OCI-LY7 (cell line): Measurements from ENCODE around the gene ZNF33A. TPM values are rescaled to one million over a fixed set of nuclear protein-coding genes. Genes with fewer than 3 reads are reported as not detected.

Source experiments
- Bru-seq: library from RNA; stranded (reverse); fragments of 400-500 nt; gene quantifications from one replicate; lab custom pipeline; 2021; lab: Mats Ljungman, UMichigan
- BruChase-seq, 2 experiments: library from RNA; stranded (reverse); fragments of 400-500 nt; gene quantifications; one replicate each; lab custom pipeline; 2021; lab: Mats Ljungman, UMichigan
- BruUV-seq: library from RNA; stranded (reverse); fragments of 400-500 nt; replicated peaks from 2 replicates; lab custom pipeline; 2021; lab: Mats Ljungman, UMichigan
- CTCF ChIA-PET: fragments of 300-600 bp; sonication (Branson Sonifier 250); formaldehyde crosslinking; loops from one replicate; lab custom pipeline; 2022; ENCODE audit warnings: antibody characterized with exemption; ENCODE audit not compliant: unreplicated experiment; lab: Charles Lee
- POLR2A ChIA-PET: fragments of 300-600 bp; sonication (Branson Sonifier 250); formaldehyde crosslinking; loops from one replicate; lab custom pipeline; 2022; ENCODE audit warnings: antibody characterized with exemption; lab: Charles Lee
- DNase-seq: peaks from one replicate; pipeline ENCODE4 v3.0.0-alpha.2; 2015; ENCODE audit warnings: low spot score
- H2AFZ ChIP-seq: fragments of 200-600 bp; sonication (generic), shearing (Covaris generic); 2 replicates; pipeline ENCODE4 v1.6.1; 2014; ENCODE audit warnings: mild to moderate bottlenecking, antibody characterized with exemption, low read length, moderate library complexity
- H3K27ac ChIP-seq: fragments of 200-600 bp; sonication (generic); 2 replicates; pipeline ENCODE4 v1.5.1; 2014; ENCODE audit warnings: mixed run types, low read depth, mild to moderate bottlenecking, moderate library complexity, low read length, inconsistent platforms; ENCODE audit not compliant: poor library complexity, severe bottlenecking
- H3K36me3 ChIP-seq: fragments of 200-600 bp; sonication (generic); 2 replicates; pipeline ENCODE4 v1.6.1; 2014; ENCODE audit warnings: mild to moderate bottlenecking, antibody characterized with exemption, low read length, moderate library complexity, mixed read lengths; ENCODE audit not compliant: insufficient read depth
- H3K4me1 ChIP-seq: fragments of 200-600 bp; sonication (generic); 2 replicates; pipeline ENCODE4 v1.5.1; 2014; ENCODE audit warnings: mild to moderate bottlenecking, low read length; ENCODE audit not compliant: insufficient read depth, poor library complexity, severe bottlenecking
- H3K4me2 ChIP-seq: fragments of 200-600 bp; sonication (generic); 2 replicates; pipeline ENCODE4 v1.6.1; 2014; ENCODE audit warnings: mild to moderate bottlenecking, low read length
- H3K4me3 ChIP-seq: fragments of 200-600 bp; sonication (generic); 2 replicates; pipeline ENCODE4 v1.5.1; 2014; ENCODE audit warnings: mild to moderate bottlenecking, low read depth, low read length; ENCODE audit not compliant: poor library complexity, severe bottlenecking
- H3K79me2 ChIP-seq: fragments of 200-600 bp; sonication (generic); 2 replicates; pipeline ENCODE4 v1.6.1; 2016; ENCODE audit warnings: low read depth, mild to moderate bottlenecking, low read length, moderate library complexity, mixed read lengths; ENCODE audit not compliant: insufficient read depth
- H3K9me2 ChIP-seq: fragments of 200-600 bp; sonication (generic); 2 replicates; pipeline ENCODE4 v1.6.1; 2016; ENCODE audit warnings: mild to moderate bottlenecking, low read length, mixed read lengths; ENCODE audit not compliant: insufficient read depth
- H3K9me3 ChIP-seq: fragments of 200-600 bp; sonication (generic); 2 replicates; pipeline ENCODE4 v1.6.1; 2014; ENCODE audit warnings: mild to moderate bottlenecking, mixed run types, low read length, mixed read lengths
- H4K20me1 ChIP-seq: fragments of 200-600 bp; sonication (generic); 2 replicates; pipeline ENCODE4 v1.6.1; 2014; ENCODE audit warnings: mild to moderate bottlenecking, antibody characterized with exemption, low read length, moderate library complexity, mixed read lengths; ENCODE audit not compliant: insufficient read depth
- CTCF ChIP-seq: fragments of 200-600 bp; sonication (generic); conservative IDR thresholded peaks from 2 replicates; pipeline ENCODE4 v1.5.1; 2014; ENCODE audit warnings: mild to moderate bottlenecking, antibody characterized with exemption, low read length, moderate library complexity, mixed read lengths
- EZH2phosphoT487 ChIP-seq: fragments of 200-600 bp; sonication (generic); IDR thresholded peaks from 2 replicates; pipeline ENCODE4 v1.6.1; 2018; ENCODE audit warnings: low read depth, borderline replicate concordance, mild to moderate bottlenecking, mixed run types, antibody characterized with exemption, low read length, moderate library complexity, mixed read lengths
- intact Hi-C: fragments of 100-400 bp; cut with micrococcal nuclease; formaldehyde crosslinking; loops from one replicate; pipeline ENCODE4 v1.10.0; 2022; ENCODE audit not compliant: unreplicated experiment
- long read RNA-seq: library from polyadenylated mRNA; stranded (forward); transcript quantifications from one replicate; pipeline ENCODE4 v2.0.0, GENCODE V29; 2022
- total RNA-seq, 2 experiments: library from RNA; depleted of rRNA in 1 of 2; stranded (reverse); fragments of >200 nt in 1 of 2; shearing (Covaris generic) in 1 of 2; gene quantifications; 2 replicates each; pipeline ENCODE4 v1.2.3, GENCODE V29; 2014 to 2022

ZNF33A gene
- total RNA-seq (2014; rRNA removed; shearing (Covaris generic)) (31.2 and 39.8 TPM in 2 replicates), total RNA-seq (2022) (40.1 and 40.2 TPM in 2 replicates), Bru-seq, nascent RNA (percentile 88 among the genes with signal in this experiment), BruChase-seq, experiment 1, labeled RNA remaining after a 6-hour chase (percentile 89 among the genes with signal in this experiment), BruChase-seq, experiment 2, labeled RNA remaining after a 2-hour chase (percentile 92 among the genes with signal in this experiment)
- long read RNA-seq, full-length matches to known transcripts = 15 of 39 reads
- long read RNA-seq, partial matches to known transcripts = 2 of 39 reads
- long read RNA-seq, other reads (novel, unspliced or antisense) = 22 of 39 reads

GRCh38 chr10:38010119-38010903 lies at the start of gene ZNF33A:
Gene ZNF33A, plus strand, starts transcription at chr10:38010675. Its CDS starts 1,667 bp downstream, at chr10:38012342.
- peak within 1 kb of the TSS; percentile 75 for H3K4me3 ChIP-seq
- H3K27ac ChIP-seq = peak within 1 kb of the TSS; percentile 83
- CTCF ChIA-PET = no interaction called here
- intact Hi-C loops = loop anchor here (1.0 to 2.0 kb wide), 3 partner anchors 14 to 154 kb away; partner anchors contain the start of genes ZNF248 and ZNF25
- BruUV-seq = no TSS peak
- peak within 1 kb of the TSS; percentile 81 for H2AFZ ChIP-seq
- H3K9me3 ChIP-seq = peaks cover 10% of the 10 kb centered on the region; the same call in 1 of the 2 replicates
- no peaks in the 10 kb centered on the region for H4K20me1 ChIP-seq
- peak within 1 kb of the TSS; percentile 98 for H3K4me2 ChIP-seq
- H3K9me2 ChIP-seq = no peaks in the 10 kb centered on the region
- POLR2A ChIA-PET = interaction anchor here (0.7 to 1.3 kb wide), 5 partner anchors 8 to 144 kb away, joined by 3 to 7 read pairs (median 4); partner anchors contain the start of gene ZNF37A
- H3K79me2 ChIP-seq = peaks cover 42% of the 10 kb centered on the region
- TF ChIP-seq CTCF (no peak), EZH2phosphoT487 (no peak)
- peak; percentile 96 for DNase-seq
- peaks cover 37% of the 10 kb centered on the region for H3K36me3 ChIP-seq
- peaks cover 17% of the 10 kb centered on the region for H3K4me1 ChIP-seq

- DNase-seq = peak; percentile 7
- peaks cover 2% of the 10 kb centered on the region for H3K36me3 ChIP-seq
- no peak overlapping the region for H3K27ac ChIP-seq
- H3K4me2 ChIP-seq = no peak overlapping the region
- no peak overlapping the region for H3K4me3 ChIP-seq
- intact Hi-C loops = no loop called here
- no peaks in the 10 kb centered on the region for H3K79me2 ChIP-seq
- H4K20me1 ChIP-seq = no peaks in the 10 kb centered on the region
- H3K4me1 ChIP-seq = no peaks in the 10 kb centered on the region
- ChIA-PET CTCF (no interaction called here), POLR2A (interaction anchor here (1.1 kb wide), 1 partner anchor 129 kb away, joined by 3 read pairs; the partner anchor contains the start of gene ZNF37A)
- no peaks in the 10 kb centered on the region for H3K9me2 ChIP-seq
- H3K9me3 ChIP-seq = peaks cover 32% of the 10 kb centered on the region; the same call in 1 of the 2 replicates
- no TSS peak for BruUV-seq
- no peak overlapping the region for H2AFZ ChIP-seq
- TF ChIP-seq CTCF (no peak), EZH2phosphoT487 (no peak)
Measured at GRCh38 chr10:37965006-37965405, 45.5 kb upstream of the ZNF33A start.
